Vagina (tissue), 2 donors: ENCODE data around the gene NKX1-2.

Experiments used
- POLR2A ChIP-seq, 2 donors: fragments of 450-650 bp; IDR thresholded peaks; one replicate each; pipeline ENCODE4 v1.6.1; 2017; ENCODE audit warnings: antibody characterized with exemption in 2 of 2, mild to moderate bottlenecking in 2 of 2, moderate library complexity in 2 of 2
- POLR2AphosphoS5 ChIP-seq, 2 donors: sonication (generic); formaldehyde crosslinking; IDR thresholded peaks; one replicate each; pipeline ENCODE4 v1.9.0; 2017; ENCODE audit warnings: antibody characterized with exemption in 2 of 2, mild to moderate bottlenecking in 2 of 2, low read depth in 1 of 2; ENCODE audit not compliant: insufficient read depth in 1 of 2
- TF ChIP-seq, protein P1 (sequence below), 3 experiments: fragments of 450-650 bp in 2 of 3; fragments of 200-600 bp in 1 of 3; sonication (generic) in 1 of 3; IDR thresholded peaks; one replicate each; pipeline ENCODE4 v1.5.1; 2017 to 2019; ENCODE audit warnings: antibody characterized with exemption in 3 of 3, mild to moderate bottlenecking in 2 of 3, moderate library complexity in 2 of 3

DNA sequence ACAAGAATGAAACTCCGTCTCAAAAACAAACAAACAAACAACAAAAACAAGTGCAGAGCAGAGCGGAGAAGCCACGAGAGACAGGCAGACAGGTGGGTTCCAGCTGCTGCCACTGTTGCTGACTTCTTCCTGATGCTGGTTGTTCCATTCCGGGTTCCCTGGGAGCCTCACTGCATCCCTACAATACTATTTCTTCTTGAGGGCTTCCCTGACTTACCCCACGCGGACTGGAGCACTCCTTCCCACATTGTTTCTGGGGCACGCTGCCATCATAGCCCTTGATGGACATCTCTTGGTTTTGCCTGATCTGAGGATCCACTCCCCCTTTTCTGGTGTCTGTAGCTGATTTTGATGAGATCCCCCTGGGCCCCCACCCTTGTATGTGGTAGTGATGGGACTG, 5.6 kb upstream of the NKX1-2 start:
- TF ChIP-seq, protein P1, sequence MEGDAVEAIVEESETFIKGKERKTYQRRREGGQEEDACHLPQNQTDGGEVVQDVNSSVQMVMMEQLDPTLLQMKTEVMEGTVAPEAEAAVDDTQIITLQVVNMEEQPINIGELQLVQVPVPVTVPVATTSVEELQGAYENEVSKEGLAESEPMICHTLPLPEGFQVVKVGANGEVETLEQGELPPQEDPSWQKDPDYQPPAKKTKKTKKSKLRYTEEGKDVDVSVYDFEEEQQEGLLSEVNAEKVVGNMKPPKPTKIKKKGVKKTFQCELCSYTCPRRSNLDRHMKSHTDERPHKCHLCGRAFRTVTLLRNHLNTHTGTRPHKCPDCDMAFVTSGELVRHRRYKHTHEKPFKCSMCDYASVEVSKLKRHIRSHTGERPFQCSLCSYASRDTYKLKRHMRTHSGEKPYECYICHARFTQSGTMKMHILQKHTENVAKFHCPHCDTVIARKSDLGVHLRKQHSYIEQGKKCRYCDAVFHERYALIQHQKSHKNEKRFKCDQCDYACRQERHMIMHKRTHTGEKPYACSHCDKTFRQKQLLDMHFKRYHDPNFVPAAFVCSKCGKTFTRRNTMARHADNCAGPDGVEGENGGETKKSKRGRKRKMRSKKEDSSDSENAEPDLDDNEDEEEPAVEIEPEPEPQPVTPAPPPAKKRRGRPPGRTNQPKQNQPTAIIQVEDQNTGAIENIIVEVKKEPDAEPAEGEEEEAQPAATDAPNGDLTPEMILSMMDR (IDR thresholded peaks at IDR 0.05): no peak
- TF ChIP-seq POLR2A (IDR thresholded peaks at IDR 0.05) (no peak), POLR2AphosphoS5 (IDR thresholded peaks at IDR 0.05; ENCODE audit: insufficient read depth in 1 of 2, low read depth in 1 of 2) (no peak)
